Stomach (tissue), 9 donors: ENCODE data around the gene PPT2. TPM values are rescaled to one million over a fixed set of nuclear protein-coding genes. Genes with fewer than 3 reads are reported as not detected.

Source experiments
- DNase-seq, 2 donors: peaks; one replicate each; pipeline versions ENCODE4 v3.0.0 to v3.0.0-alpha.2; 2013 to 2019
- H3K27ac ChIP-seq, 5 donors: fragments of 200-600 bp in 4 of 5; sonication (generic) in 4 of 5; one replicate each; pipeline ENCODE4 v1.5.1; 2013 to 2019; ENCODE audit warnings: mild to moderate bottlenecking in 1 of 5, moderate library complexity in 1 of 5
- H3K27me3 ChIP-seq, 3 donors: fragments of 200-600 bp; sonication (generic); one replicate each; pipeline ENCODE4 v1.5.1; 2017 to 2019; ENCODE audit warnings: mixed run types in 1 of 3
- H3K36me3 ChIP-seq, 4 donors: fragments of 200-600 bp; sonication (generic); 1 replicate in 3 of 4; 2 replicates in 1 of 4; pipeline ENCODE4 v1.5.1; 2016 to 2019
- H3K4me1 ChIP-seq, 4 donors: fragments of 200-600 bp; sonication (generic); one replicate each; pipeline ENCODE4 v1.5.1; 2016 to 2019
- H3K4me3 ChIP-seq, 4 donors: fragments of 200-600 bp; sonication (generic) in 3 of 4; one replicate each; pipeline ENCODE4 v1.5.1; 2016 to 2019; ENCODE audit warnings: mild to moderate bottlenecking in 1 of 4
- H3K9me3 ChIP-seq, 4 donors: fragments of 200-600 bp; sonication (generic); one replicate each; pipeline ENCODE4 v1.5.1; 2016 to 2019
- EP300 ChIP-seq: sonication (generic); formaldehyde crosslinking; IDR thresholded peaks from one replicate; pipeline ENCODE4 v1.6.1; 2017; ENCODE audit warnings: antibody characterized with exemption
- POLR2A ChIP-seq, 4 donors: fragments of 450-650 bp; IDR thresholded peaks; one replicate each; pipeline ENCODE4 v1.6.1; 2016; ENCODE audit warnings: antibody characterized with exemption in 4 of 4, control low read depth in 2 of 4, mild to moderate bottlenecking in 1 of 4, moderate library complexity in 1 of 4
- POLR2AphosphoS5 ChIP-seq, 3 donors: sonication (generic); formaldehyde crosslinking; IDR thresholded peaks; one replicate each; pipeline ENCODE4 v1.6.1; 2016; ENCODE audit warnings: antibody characterized with exemption in 3 of 3
- WGBS, 5 donors: extraction: QIAGEN DNeasy Blood & Tissue Kit in 3 of 5; methylation state at CpG; one replicate each; pipeline versions ENCODE4 v1.1.5 to v1.1.7; 2013 to 2018; 5-methylcytosine and 5-hydroxymethylcytosine counted together
- intact Hi-C: fragments of 100-400 bp; cut with DNase I; formaldehyde crosslinking; loops from one replicate; pipeline ENCODE4 v1.15.1; 2023; ENCODE audit warnings: low total_unique reads
- polyA plus RNA-seq, 3 donors: library from polyadenylated mRNA; stranded (reverse); fragments of 200-250 nt; gene quantifications; one replicate each; pipeline ENCODE4 v1.2.3, GENCODE V29; 2013
- total RNA-seq, 5 donors: library from RNA; depleted of rRNA; stranded (reverse); fragments of >200 nt; gene quantifications; one replicate each; pipeline versions ENCODE4 v1.1.0 to v1.2.3, GENCODE V29; 2014 to 2016
- TF ChIP-seq, protein P1 (sequence below), 7 experiments: fragments of 450-650 bp in 4 of 7; fragments of 200-600 bp in 3 of 7; sonication (generic) in 3 of 7; IDR thresholded peaks; one replicate each; pipeline ENCODE4 v1.5.1; 2016 to 2019; ENCODE audit warnings: antibody characterized with exemption in 7 of 7, control low read depth in 2 of 7, mild to moderate bottlenecking in 1 of 7
- donor health status: healthy with polysubstance abuse.
- donor health status: Bipolar disorder and iron deficiency.
- donor health status: healthy.

PPT2 gene
- total and polyA plus RNA-seq, 8 donors = 5.8 to 73.0 (median 10.7) TPM

DNA sequence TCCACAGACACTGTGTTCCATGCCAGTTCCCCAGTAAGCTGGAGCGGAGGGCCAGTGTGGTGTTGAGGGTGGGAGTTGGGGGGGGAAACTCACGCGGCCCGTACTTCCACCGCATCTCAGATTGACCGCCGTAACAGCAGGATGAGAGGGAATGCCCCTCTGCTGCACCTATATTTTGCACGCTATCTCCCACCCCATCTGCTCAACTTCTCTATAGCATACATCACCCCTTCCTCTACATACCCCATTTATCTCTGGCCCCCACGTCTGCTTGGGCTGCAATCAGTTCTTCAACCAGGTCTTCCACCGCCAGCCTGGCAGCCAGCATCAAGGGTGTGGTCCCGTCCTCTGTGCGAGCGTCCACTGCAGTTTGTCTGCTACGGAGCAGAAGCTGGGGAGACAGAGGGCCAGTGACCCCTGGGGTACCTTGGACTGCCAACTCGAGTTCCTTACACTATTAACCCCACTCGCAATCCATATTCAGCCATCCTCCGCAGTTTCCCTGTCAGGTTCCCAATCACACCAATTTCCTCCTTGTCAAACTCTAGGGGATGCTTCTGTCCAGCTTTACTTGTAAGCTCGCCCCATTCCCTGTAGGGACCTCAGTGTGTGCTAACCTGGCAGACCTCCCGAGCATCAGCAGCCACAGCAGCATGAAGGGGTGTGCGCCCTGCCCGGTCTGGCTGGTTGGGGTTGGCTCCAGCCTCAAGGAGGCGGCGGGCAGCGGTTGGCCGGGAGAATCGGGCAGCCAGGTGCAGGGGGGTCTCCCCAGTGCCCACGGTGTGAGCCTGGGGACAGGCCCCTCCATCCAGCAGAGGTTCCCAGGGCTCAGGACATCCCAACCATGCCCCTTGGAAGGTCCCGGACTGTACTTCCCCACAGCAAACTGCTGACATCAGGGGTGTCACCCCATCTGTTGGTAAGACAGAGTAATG is 43.0 kb downstream of the PPT2 start:
- 20 to 32% (median 22%) methylated on average over 25 to 28 of the region's 28 CpGs for WGBS, 5 donors
- H3K36me3 ChIP-seq = no peaks in the 10 kb centered on the region
- peak in 1 of 2 donors; percentile 76 for DNase-seq
- H3K4me1 ChIP-seq = peaks cover 22 to 49% (median 37%) of the 10 kb centered on the region in 4 donors
- no peaks in the 10 kb centered on the region for H3K9me3 ChIP-seq
- peaks cover 0 to 14% (median 0%) of the 10 kb centered on the region in 3 donors for H3K27me3 ChIP-seq
- intact Hi-C loops = no loop called here
- TF ChIP-seq EP300 = no peak
- peak overlapping the region; percentile 52 to 83 (median 65) for H3K4me3 ChIP-seq
- H3K27ac ChIP-seq = peak overlapping the region; percentile 98 to 100 (median 99)

DNA sequence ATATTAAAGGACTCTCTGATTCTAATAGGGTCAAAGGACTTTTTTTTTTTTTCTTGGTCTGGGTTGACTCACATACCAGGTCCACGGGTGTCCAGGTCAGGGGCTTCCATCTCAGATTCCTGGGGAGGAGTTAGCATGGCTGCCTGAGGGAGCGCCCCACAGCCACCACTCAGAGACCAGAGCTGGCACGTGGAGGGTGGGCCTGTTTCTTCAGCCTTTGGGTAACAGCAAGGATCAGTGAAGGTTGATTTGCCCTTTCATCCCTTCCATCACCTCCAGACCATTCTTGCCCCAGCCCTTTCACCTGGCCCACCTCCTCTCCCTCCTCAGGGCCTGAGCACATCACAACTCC is 44.4 kb downstream of the PPT2 start:
- peaks cover 0 to 18% (median 0%) of the 10 kb centered on the region in 3 donors for H3K27me3 ChIP-seq
- peaks cover 16 to 36% (median 24%) of the 10 kb centered on the region in 4 donors for H3K4me1 ChIP-seq
- peak overlapping the region in 1 of 5 donors; percentile 100 for H3K27ac ChIP-seq
- DNase-seq = peak in 1 of 2 donors; percentile 4
- 62 to 71% (median 67%) methylated on average over 3 of the region's 3 CpGs for WGBS, 5 donors
- no peak overlapping the region for H3K4me3 ChIP-seq
- no peaks in the 10 kb centered on the region for H3K36me3 ChIP-seq
- H3K9me3 ChIP-seq = no peaks in the 10 kb centered on the region
- TF ChIP-seq EP300 (no peak), POLR2AphosphoS5 (IDR thresholded peaks at IDR 0.05) (no peak), POLR2A (IDR thresholded peaks at IDR 0.05) (no peak)
- TF ChIP-seq, protein P1, sequence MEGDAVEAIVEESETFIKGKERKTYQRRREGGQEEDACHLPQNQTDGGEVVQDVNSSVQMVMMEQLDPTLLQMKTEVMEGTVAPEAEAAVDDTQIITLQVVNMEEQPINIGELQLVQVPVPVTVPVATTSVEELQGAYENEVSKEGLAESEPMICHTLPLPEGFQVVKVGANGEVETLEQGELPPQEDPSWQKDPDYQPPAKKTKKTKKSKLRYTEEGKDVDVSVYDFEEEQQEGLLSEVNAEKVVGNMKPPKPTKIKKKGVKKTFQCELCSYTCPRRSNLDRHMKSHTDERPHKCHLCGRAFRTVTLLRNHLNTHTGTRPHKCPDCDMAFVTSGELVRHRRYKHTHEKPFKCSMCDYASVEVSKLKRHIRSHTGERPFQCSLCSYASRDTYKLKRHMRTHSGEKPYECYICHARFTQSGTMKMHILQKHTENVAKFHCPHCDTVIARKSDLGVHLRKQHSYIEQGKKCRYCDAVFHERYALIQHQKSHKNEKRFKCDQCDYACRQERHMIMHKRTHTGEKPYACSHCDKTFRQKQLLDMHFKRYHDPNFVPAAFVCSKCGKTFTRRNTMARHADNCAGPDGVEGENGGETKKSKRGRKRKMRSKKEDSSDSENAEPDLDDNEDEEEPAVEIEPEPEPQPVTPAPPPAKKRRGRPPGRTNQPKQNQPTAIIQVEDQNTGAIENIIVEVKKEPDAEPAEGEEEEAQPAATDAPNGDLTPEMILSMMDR (IDR thresholded peaks at IDR 0.05) = no peak
- intact Hi-C loops = no loop called here

DNA sequence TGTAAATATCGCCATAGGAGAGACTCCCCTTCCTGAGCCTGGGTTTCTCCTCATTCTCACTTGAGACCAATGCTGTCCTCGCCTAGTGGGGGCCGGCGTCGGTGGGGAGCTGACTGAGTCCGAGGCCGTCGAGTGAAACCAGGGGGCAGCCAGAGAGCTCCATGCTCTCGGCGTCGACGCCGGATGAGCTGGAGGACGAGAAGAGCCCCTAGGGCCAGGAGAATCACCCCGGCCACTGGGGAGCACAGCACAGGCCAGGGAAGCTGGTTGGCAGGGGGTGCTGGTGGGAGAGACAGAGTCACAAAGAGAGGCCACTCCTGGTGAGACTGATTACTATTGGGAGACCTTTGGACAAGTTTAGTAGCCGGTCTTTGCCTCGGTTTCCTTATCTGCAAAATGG is 44.9 kb downstream of the PPT2 start:
- no peak overlapping the region for H3K27ac ChIP-seq
- peak in 1 of 2 donors; percentile 8 for DNase-seq
- H3K9me3 ChIP-seq = no peaks in the 10 kb centered on the region
- 83 to 87% (median 85%) methylated on average over 17 of the region's 17 CpGs for WGBS, 5 donors
- no peak overlapping the region for H3K4me3 ChIP-seq
- TF ChIP-seq POLR2AphosphoS5 (IDR thresholded peaks at IDR 0.05) = no peak
- TF ChIP-seq POLR2A (IDR thresholded peaks at IDR 0.05) = no peak
- TF ChIP-seq, protein P1 (IDR thresholded peaks at IDR 0.05) = no peak
- no peak for TF ChIP-seq EP300
- H3K27me3 ChIP-seq = peaks cover 0 to 24% (median 0%) of the 10 kb centered on the region in 3 donors
- no peaks in the 10 kb centered on the region for H3K36me3 ChIP-seq
- peaks cover 16 to 30% (median 20%) of the 10 kb centered on the region in 4 donors for H3K4me1 ChIP-seq
- intact Hi-C loops = no loop called here

DNA sequence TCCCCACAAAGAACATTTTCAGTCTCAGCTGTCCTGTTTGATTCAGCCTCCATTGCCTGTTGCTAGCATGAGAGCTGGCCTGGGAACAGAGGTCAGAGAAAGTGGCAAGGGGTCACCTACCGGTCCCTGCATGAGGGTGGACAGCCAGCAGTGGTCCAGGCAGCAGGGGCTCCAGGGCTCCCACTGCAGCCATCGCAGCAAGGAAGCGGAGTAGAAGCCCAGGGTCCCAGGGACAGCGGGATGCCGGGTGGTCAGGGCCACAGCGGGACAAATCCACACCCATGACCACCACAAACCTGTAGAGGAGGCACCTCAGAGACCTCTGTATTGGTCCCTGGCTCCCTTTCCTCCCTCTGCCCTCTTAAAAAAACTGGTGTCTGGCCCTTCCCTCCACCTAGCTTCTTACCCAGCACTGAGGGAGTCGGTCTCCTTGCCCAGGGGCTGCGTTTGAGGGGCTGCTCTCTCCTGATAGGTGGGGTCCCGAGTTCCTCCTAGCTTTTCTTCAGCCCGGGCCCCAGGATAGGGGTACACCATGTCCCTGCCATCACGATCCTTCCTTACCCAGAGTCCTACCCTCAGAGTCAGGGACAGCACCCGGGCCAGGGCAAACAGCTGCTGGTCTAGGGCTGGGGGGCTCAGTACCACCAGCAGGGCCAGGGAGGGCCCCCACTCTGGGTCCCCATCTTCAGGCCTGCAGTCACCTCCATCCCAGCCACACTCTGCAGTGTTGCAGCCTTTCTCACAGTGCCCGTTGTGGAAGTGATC is 47.0 kb downstream of the PPT2 start:
- peaks cover 0 to 29% (median 0%) of the 10 kb centered on the region in 3 donors for H3K27me3 ChIP-seq
- no peak overlapping the region for H3K4me3 ChIP-seq
- TF ChIP-seq POLR2A (IDR thresholded peaks at IDR 0.05) (no peak), EP300 (no peak), POLR2AphosphoS5 (IDR thresholded peaks at IDR 0.05) (no peak)
- TF ChIP-seq, protein P1 (IDR thresholded peaks at IDR 0.05) = no peak
- H3K4me1 ChIP-seq = peaks cover 8 to 15% (median 11%) of the 10 kb centered on the region in 4 donors
- intact Hi-C loops = no loop called here
- H3K9me3 ChIP-seq = no peaks in the 10 kb centered on the region
- no peaks in the 10 kb centered on the region for H3K36me3 ChIP-seq
- H3K27ac ChIP-seq = no peak overlapping the region
- 69 to 89% (median 82%) methylated on average over 8 to 13 of the region's 13 CpGs for WGBS, 5 donors
- no peak for DNase-seq
